ENCODE data around the gene KIF5A.

GRCh38 chr12:57580466-57580795 is 30.6 kb downstream of the KIF5A start:
- TF ChIP-seq PATZ1 (CRISPR knock-in tag; IDR thresholded peaks at IDR 0.05; ENCODE audit: borderline replicate concordance) (no peak), OSR1 (CRISPR knock-in tag; IDR thresholded peaks at IDR 0.05) (no peak), SNAI2 (CRISPR knock-in tag; IDR thresholded peaks at IDR 0.05) (no peak)

Data from SK-N-SH treated with all-trans-retinoic acid at 6 μM for 48 hours (cell line).